Cardiac fibroblast (primary cell): ENCODE measurements around the gene CSMD2.

Source experiments
- DNase-seq, 2 donors: peaks; one replicate each; pipeline versions ENCODE4 v3.0.0 to v3.0.0-alpha.2; 2010; ENCODE audit warnings: low read depth in 2 of 2
- H3K4me3 ChIP-seq, 2 donors: replicated peaks in 1 of 2; 1 replicate in 1 of 2; 2 replicates in 1 of 2; pipeline ENCODE4 v1.5.1; 2011; ENCODE audit warnings: low read depth in 2 of 2, low read length in 2 of 2, mild to moderate bottlenecking in 2 of 2, moderate library complexity in 1 of 2
- TF ChIP-seq, protein P1 (sequence below): IDR thresholded peaks from one replicate; pipeline ENCODE4 v1.5.1; 2011; ENCODE audit warnings: low read depth, mild to moderate bottlenecking, low read length, inconsistent platforms

Gene CSMD2

DNA sequence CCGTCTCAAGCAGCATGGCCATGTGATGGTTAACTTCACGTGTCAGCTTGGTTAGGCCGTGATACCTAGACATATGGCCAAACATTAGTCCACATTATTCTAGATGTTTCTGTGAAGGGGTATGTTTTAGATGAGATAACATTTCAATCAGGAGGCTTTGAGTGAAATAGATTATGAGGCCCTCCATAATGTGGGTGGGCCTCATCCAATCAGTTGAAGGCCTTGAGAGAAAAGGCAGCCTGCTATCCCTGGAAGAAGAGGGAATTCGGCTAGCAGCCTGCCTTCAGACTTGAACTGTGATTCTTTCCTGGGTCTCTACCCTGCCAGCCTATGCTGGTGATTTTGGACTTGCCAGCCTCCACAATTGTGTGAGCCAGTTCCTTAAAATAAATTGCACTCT lies 602.5 kb downstream of the CSMD2 start:
- no peak overlapping the region for H3K4me3 ChIP-seq
- TF ChIP-seq, protein P1, sequence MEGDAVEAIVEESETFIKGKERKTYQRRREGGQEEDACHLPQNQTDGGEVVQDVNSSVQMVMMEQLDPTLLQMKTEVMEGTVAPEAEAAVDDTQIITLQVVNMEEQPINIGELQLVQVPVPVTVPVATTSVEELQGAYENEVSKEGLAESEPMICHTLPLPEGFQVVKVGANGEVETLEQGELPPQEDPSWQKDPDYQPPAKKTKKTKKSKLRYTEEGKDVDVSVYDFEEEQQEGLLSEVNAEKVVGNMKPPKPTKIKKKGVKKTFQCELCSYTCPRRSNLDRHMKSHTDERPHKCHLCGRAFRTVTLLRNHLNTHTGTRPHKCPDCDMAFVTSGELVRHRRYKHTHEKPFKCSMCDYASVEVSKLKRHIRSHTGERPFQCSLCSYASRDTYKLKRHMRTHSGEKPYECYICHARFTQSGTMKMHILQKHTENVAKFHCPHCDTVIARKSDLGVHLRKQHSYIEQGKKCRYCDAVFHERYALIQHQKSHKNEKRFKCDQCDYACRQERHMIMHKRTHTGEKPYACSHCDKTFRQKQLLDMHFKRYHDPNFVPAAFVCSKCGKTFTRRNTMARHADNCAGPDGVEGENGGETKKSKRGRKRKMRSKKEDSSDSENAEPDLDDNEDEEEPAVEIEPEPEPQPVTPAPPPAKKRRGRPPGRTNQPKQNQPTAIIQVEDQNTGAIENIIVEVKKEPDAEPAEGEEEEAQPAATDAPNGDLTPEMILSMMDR, result no peak
- DNase-seq, result no peak

DNA sequence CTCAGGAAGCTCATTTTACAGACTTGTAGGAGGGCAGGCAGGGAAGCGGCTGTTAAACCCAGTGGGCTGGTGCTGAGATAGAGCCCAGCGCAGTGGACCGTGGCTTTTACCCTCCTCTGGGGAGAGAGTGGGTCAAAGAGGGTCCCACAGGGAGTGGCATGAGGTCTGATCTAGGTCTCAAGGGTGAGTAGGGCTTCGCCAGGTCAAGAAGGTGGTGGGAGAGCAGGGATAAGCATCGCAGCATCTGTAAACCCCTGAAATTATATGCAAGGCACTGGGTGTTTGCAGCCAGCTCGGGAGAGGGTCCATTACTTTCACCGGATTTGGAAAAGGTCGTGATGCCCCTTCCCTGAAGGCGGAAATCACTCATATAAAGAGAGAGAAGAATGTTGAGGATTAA lies 603.5 kb downstream of the CSMD2 start:
- no peak for DNase-seq
- no peak overlapping the region for H3K4me3 ChIP-seq
- TF ChIP-seq, protein P1, result no peak

DNA sequence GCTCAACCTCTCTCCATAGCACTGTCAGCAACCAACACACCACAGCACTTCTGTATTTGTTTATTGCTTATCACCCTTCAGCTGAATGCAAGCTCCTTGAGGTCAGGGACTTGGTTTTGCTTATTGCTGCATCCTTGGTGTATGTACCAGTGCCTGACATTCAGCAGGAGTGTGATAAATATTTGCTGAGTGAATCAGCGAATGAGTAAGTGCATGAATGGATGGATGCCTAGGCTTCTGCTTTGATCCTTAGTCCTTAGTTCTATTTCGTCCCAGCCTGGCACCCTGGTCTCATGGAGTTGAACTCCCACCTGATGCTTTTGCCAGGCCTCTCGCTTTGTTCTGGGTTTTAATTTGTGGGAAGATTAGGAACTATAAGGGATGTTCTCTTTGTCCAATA lies 604.4 kb downstream of the CSMD2 start:
- DNase-seq, result peak in 1 of 2 donors; percentile 10
- TF ChIP-seq, protein P1, result no peak
- H3K4me3 ChIP-seq, result no peak overlapping the region

DNA sequence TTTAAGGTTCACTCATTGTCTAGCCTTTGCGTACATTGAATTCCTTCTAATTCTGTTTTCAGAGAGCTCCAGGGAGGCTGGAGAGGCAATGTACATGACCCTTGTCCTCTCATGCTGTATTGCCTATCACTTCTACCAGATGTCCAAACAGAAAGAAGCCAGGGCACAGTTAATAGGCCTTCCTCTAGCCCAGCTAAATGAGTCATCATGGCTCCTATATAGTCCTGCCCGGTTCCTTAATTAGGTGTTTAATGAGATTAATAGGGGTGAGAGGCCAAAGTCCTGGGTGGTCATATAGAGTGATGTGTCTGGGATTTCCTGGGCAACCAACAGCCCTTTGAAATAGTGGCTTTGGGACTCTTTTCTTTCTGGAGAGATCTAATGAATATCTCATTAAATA lies 616.3 kb downstream of the CSMD2 start:
- no peak for DNase-seq
- no peak overlapping the region for H3K4me3 ChIP-seq
- TF ChIP-seq, protein P1, result no peak

DNA sequence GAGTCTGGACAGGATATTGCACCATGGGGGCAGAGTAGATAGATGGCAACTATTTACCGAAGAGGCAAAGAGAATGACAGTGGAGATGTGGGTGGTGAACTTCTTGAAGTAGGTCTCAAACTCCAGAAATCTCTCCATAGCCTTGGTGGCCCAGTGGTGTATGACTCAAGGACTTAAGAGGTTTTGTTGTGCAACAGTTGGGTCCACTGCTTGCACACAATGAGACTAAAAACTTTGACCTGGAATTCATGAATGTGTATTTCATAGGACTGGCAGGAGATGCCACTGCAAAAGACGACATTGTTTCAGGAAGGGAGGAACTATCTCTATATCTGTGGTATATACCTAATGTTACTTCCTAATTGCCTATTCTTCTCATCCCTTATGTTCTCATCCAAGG lies 616.7 kb downstream of the CSMD2 start:
- TF ChIP-seq, protein P1, result no peak

DNA sequence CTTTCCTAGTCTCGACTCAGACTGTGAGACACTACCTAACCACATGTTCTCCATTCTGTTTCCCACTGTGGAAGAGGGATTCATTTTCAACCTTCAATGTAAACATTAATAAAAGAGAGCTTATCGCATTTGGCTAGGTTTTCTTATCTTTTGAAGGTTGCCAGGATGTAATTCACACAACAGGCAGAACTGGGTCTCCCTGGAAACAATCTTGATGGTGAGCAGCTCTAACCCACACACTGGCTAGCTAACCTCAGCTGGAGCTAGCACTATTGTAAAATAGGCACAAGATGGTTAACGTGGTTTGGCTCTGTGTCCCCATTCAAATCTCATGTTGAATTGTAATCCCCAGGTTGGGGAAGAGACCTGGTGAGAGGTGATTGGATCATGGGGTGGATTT lies 617.5 kb downstream of the CSMD2 start:
- TF ChIP-seq, protein P1, result no peak
- H3K4me3 ChIP-seq, result no peak overlapping the region
- no peak for DNase-seq

More for the DNA sequence above, 616.7 kb downstream of the CSMD2 start:
- H3K4me3 ChIP-seq, result no peak overlapping the region
- DNase-seq, result no peak

DNA sequence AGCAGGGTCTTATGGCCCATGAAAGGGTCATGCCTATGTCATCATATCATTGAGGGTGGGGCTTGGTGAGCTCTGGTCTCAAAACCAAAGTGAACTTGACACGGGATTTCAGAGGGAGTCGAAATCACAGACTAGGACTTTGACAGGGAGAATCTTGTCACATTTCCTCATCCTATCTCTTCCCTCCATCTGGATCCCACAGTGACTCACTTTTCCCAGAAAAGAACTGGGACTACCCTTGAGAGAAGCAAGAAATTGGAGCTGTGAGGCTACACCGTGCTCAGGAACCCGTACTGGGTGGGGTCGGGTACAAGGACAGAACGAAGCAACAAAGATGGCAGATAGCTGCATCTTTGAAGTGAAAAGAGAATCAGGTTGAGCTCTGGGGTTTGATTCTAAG lies 623.1 kb downstream of the CSMD2 start:
- TF ChIP-seq, protein P1, result no peak
- DNase-seq, result no peak
- H3K4me3 ChIP-seq, result no peak overlapping the region
